Glomerular visceral epithelial cell (primary cell): Measurements from ENCODE around the gene SPDYC.

Source experiments
- DNase-seq: peaks from one replicate; pipeline ENCODE4 v3.0.0-alpha.2; 2016; ENCODE audit errors: extremely low spot score

Gene SPDYC, protein sequence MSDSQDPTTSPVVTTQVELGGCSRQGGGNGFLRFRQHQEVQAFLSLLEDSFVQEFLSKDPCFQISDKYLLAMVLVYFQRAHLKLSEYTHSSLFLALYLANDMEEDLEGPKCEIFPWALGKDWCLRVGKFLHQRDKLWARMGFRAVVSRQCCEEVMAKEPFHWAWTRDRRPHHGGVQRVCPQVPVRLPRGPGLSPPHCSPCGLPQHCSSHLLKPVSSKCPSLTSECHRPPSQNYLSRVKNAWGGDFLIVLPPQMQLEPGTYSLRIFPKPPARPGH

GRCh38 chr11:65170058-65170534 is at the start of gene SPDYC:
TSS of gene SPDYC (plus strand) at chr11:65170233. CDS start at chr11:65171358, 1,125 bp downstream.
- no peak for DNase-seq

- no peak for DNase-seq
Observed at GRCh38 chr11:65120831-65121230, 49.2 kb upstream of the SPDYC start.

DNA sequence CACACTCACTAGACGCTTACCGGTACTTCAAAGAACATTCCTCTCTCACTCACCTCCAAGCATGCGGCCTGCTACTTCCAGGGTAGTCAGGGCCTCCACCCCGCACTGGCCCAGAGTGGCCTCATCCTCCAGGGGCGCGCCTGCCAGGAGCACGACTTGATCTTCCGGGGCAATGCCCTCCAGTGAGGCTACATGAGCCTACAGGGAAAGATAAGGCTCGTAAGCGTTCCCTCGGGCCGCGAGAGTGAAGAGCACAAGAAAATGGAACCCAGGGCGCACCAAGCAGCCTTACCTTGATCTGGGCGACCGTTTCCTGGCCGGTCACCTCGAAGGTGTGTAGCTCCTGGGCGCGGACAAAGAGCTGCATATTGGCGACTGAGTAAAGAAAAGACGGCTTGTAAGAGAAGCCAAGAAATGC is 48.6 kb upstream of the SPDYC start:
- no peak for DNase-seq

- peak; percentile 96 for DNase-seq
Observed at GRCh38 chr11:65121865-65122696, 48.0 kb upstream of the SPDYC start, which contains the start of the genes FAU and MRPL49. TSS of gene FAU (minus strand) at chr11:65122134. CDS start at chr11:65121813, 321 bp downstream. TSS of gene MRPL49 (plus strand) at chr11:65122321. CDS start at chr11:65122347, 26 bp downstream.

DNA sequence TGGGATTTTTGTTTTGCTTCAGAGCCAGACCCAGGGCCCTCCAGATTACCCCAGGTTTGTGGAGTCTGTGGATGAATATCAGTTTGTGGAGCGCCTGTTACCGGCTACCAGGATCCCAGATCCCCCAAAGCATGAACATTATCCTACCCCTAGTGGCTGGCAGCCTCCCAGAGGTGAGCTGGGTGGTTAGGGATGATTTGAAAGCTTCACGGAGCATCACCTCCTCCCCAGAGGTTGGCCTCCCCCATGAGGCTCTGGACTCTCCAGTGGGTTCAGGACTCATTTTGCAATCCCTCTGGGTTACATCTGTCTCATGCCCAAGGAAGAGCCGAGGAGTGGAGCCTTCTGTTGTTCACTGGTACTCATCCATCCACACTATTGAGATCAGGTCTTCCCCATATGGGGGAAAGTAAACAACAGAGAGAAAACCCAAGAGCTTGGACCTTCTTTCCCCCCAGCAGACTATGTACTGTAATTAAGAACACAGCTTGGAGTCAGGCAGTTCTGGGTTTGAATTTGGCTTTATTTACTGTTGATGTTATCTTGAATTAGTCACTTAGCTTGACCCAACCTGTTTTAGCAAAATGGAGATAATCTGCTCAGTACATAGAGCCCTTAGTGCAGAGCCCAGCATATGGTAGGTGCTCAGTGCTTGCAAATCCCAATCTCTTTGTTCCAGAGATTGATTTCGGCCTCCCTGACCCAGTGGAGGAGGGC is 45.4 kb upstream of the SPDYC start:
- no peak for DNase-seq

DNA sequence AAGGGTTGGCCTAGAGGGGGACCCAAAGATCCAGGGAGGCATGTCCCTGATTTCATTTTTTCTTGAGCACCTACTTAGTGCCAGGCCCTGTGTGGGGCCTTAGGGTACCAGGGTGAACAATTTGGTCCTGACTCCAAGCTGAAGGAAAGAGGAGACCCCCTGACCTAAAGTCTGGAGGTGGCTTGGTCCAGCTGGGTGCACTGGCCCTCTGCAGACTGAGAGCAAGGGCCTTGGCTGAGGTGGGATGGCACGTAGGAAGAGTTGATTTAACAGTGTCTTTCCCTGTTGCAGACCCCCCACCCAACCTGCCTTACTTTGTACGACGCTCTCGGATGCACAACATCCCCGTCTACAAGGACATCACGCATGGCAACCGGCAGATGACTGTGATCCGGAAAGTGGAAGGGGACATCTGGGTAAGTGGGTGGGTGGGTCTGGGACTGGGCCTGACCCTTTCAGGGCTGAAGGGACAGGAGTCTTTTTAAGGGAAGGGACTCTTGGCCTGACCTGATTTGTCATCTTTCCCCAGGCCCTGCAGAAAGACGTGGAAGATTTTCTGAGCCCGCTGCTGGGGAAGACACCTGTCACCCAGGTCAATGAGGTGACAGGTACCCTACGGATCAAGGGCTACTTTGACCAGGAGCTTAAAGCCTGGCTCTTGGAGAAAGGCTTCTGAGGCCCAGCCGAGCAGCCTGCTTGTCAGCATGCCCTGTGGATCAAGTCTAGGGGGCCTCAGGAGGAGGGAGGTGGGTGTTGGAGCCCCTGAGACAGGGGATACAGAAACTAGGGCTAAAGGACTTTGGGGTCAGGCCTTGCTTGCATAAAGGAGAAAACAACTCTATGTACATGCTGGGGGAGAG is 44.6 kb upstream of the SPDYC start:
- DNase-seq, result no peak

DNA sequence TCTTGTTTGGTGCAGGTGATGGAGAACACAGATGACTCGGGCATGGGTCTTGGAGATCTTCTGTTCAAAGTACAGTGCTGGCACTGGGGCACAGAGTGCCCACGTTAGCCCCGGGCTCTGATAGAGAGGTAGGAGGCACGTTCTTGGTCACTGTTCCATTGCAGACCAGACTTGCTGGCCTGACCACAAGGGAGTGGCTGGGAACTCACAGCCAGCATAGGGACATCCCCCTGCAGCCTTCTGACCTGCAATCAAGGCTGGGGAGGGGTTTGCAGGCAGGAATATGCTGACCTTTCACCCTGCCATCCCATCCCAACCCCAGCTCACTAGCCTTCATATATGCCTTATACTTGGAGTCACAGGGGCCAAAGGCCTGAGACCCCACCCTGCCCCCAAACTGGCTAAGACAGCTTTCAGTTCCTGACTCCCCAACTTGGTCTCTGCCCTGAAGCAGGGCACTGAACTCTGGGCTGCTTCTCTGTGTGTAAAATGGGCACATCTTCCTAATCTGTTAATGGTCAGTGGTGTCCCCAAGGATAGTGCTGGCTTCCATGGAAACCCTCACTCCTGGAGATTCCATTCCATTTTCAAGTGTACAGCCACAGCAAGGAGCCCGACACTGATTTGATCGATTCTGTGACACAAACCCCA is 43.3 kb upstream of the SPDYC start:
- no peak for DNase-seq

DNA sequence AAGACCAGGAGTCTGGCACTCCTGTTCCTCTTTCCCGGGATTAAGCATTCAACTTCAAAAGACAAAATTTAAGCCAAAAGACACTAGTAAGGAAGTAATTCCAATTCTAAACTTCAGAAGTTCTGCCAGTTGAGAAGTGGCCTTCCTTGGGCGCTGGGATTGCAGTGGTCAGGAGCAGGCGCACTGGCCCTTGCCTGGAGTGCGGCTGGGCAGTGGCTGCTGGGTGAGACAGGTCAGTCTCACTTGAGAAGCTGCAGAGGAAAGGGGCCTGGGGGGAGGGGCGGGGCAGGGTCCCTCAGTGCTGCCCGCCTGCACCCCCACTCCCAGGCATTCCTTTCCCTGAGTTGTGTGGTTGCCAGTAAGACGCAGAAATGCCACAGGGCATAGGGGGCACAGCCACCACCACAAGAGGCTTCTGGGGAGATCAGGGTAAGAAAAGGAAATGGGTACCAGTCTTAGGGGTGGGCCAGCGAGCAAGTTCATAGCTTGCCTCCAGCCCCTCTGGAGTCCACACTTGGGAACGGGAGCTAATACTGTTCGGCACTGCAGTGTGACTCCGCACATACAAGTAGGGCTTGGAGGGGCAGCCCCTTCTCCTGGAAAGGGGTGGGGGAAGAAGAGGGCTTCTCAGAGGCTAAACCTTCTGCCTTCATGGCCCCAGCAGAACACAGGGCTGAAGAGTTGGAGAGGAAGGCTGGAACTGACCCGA is 42.4 kb upstream of the SPDYC start:
- no peak for DNase-seq

GRCh38 chr11:65128182-65129145 is 41.6 kb upstream of the SPDYC start:
- DNase-seq, result no peak

DNA sequence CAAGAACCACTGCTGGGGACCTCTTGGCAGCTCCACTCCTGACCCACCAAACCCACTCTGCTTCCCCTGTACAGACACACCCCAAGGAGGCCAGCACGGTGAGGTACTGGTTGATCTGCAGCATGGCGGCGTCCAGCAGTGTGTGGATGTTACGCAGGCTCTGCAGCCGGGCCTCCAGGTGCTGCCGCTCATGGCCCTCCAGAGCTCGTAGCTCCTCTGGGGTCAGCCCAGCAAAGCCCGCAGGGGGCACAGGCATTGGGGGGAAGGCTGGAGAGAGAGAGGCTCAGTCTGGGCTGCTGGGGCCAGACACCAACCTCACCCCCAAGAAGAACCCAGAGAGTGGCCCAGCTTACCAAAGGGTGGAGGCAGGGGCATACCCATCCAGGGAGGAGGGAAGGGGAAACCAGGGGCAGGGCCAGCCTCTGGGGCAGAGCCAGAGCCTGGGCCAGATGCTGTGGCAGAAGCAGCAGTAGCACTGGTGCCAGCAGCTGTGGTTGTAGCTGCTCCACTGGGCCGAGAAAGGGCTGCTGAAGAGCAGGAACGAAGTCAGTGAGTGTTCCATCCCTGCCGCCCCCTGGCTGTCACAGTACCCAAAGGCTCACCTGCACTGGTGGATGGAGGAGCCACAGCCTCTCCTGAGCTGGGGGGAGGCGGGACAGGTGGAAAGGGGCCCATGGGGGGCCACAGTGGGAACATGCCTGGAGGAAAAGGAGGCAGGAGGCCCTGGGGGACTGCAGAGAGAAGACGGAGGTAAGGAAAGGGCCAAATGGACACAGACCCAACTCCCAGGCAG is 40.2 kb upstream of the SPDYC start:
- no peak for DNase-seq

- no peak for DNase-seq
Observed at GRCh38 chr11:65130631-65131416, 39.2 kb upstream of the SPDYC start.

DNA sequence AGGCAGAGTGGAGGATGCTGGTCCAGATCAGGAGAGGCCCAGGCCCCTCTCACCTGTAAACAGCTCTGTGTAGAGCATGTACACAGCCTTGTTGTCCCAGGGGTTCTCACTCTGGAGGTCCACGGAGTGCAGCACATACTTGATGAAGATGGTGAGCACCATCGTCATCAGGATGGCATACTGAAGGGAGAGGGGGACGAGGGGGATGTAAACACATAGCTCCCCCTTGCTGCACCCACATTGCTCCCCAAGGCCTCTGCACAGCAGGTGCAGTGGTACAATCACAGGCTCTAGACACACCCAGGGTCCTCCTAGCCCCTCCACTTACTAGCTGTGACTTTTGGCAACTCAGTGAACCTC is 38.6 kb upstream of the SPDYC start:
- no peak for DNase-seq

DNA sequence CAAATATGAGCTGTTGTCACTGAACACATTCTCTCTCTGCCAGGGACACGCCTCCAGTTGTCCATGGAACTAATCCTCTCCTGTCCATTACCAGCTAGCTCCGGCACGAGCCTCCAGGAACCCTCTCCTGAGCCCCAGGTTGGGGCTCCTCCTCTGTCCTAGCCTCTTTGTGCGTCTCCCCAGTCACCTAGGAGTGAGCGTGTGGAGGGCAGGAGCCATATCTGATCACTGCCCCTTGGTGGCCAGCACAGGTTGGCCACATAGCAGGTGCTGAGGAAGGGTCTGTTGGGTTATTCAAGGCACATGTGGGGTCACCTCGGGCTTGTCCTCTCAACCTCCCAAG is 38.2 kb upstream of the SPDYC start:
- DNase-seq, result no peak

DNA sequence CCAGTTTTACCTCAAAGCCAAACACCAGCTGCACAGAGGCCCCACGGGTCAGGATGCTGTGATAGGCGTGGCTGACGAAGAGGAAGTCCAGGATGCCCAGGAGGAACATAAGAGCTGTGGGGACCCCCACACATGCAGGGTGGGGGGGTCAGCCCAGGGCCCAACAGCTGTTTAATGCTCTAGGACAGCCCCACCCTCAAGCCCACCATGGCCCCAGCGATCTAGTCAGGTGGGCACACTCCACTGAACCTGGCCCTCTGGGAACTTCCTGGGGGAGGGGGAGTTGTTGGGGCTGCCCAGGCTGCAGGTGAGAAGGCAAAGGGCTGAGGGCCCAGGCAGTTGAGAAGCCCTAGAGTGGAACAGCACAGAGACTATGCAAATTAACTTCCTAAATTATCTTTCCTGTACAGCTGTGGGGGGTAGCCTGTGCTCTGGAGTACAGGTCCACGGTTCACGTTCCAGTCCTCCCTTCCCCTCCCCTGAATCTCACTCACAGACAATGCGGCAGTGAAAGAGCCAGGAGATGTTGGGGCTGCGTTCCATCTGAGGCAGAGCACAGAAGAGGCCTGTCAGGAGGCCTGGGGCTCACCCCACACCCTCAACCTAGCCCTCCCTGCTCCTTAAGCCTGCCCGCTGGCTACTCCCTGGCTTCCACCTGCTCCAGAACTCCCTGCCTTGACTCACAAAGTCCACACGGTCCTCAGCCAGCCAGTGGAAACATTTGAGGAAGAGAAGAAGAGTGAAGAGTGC is 37.6 kb upstream of the SPDYC start:
- DNase-seq, result no peak

DNA sequence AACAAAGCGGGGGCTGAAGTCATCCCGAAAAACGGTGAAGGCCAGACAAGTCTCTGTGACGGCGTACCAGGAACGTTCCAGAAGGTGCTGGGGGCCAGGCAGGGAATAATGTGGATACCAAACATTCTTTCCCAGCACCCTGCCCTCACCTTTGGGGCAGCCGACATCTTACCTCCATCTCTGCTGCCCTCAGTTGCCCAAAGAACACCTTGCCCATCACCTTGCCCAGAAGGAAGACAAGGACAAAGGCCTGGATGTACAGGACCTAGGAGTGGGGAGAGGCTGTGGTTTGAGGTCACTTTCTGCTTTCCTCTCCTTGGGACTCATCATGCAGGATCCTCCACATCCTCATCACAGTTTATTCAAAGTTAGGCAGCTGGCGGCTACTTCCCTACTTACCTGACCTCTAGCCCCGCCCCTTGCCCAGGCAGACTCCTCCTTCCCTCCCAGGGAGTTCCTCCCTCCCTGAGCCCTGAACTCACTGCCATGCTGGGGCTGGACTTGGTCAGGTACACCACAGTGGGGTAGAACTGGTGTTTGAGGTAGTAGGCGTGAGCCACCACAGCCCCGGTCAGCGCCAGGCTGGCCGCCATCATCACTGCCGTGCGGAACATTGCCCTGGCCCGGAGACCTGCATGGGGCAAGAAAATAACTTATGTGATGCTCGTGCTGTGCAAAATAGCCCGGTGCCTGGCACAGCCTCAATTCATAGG is 36.9 kb upstream of the SPDYC start:
- peak; percentile 48 for DNase-seq

- DNase-seq, result no peak
Observed at GRCh38 chr11:65133724-65134123, 36.3 kb upstream of the SPDYC start.
